Fibroblast of lung (primary cell): Measurements from ENCODE around the gene GRIK4.
"Not testable (repeated sequence)": the region's sequence is repeated elsewhere in the genome, so short reads cannot be mapped to it uniquely, and the experiment has no call there.

Experiments used
- EZH2 ChIP-seq: IDR thresholded peaks from 2 replicates; pipeline ENCODE4 v1.5.1; 2012; ENCODE audit warnings: low read length, control low read depth, mild to moderate bottlenecking; ENCODE audit errors: missing control alignments
- TF ChIP-seq, protein P1 (sequence below), 2 donors: IDR thresholded peaks in 1 of 2; conservative IDR thresholded peaks in 1 of 2; 1 replicate in 1 of 2; 2 replicates in 1 of 2; pipeline ENCODE4 v1.5.1; 2011 to 2012; ENCODE audit warnings: low read length in 2 of 2, control low read depth in 1 of 2, inconsistent platforms in 1 of 2, low read depth in 1 of 2, mild to moderate bottlenecking in 1 of 2

- TF ChIP-seq, protein P1, sequence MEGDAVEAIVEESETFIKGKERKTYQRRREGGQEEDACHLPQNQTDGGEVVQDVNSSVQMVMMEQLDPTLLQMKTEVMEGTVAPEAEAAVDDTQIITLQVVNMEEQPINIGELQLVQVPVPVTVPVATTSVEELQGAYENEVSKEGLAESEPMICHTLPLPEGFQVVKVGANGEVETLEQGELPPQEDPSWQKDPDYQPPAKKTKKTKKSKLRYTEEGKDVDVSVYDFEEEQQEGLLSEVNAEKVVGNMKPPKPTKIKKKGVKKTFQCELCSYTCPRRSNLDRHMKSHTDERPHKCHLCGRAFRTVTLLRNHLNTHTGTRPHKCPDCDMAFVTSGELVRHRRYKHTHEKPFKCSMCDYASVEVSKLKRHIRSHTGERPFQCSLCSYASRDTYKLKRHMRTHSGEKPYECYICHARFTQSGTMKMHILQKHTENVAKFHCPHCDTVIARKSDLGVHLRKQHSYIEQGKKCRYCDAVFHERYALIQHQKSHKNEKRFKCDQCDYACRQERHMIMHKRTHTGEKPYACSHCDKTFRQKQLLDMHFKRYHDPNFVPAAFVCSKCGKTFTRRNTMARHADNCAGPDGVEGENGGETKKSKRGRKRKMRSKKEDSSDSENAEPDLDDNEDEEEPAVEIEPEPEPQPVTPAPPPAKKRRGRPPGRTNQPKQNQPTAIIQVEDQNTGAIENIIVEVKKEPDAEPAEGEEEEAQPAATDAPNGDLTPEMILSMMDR (conservative IDR thresholded peaks at IDR 0.05 in 1 of 2, IDR thresholded peaks at IDR 0.05 in 1 of 2; ENCODE audit: low read depth in 1 of 2, low read length in 2 of 2): not testable (repeated sequence)
- TF ChIP-seq EZH2: not testable (repeated sequence)
These were observed 254.2 kb downstream of the GRIK4 start for GRCh38 chr11:120765710-120766109.
